Right ventricle myocardium inferior (tissue), 1 donor: ENCODE measurements around the gene AADACL4. TPM values are rescaled to one million over a fixed set of nuclear protein-coding genes. Genes with fewer than 3 reads are reported as not detected.
"Not testable (repeated sequence)": the region's sequence is repeated elsewhere in the genome, so short reads cannot be mapped to it uniquely, and the experiment has no call there.

Experiments used
- ATAC-seq: fragments of 200-7000 bp; cut with Tn5 transposase; one replicate; pipeline ENCODE4 v1.9.1; 2020; ENCODE audit warnings: mild to moderate bottlenecking, moderate library complexity
- DNase-seq: peaks from one replicate; pipeline ENCODE4 v3.0.0; 2021; ENCODE audit errors: missing footprints
- intact Hi-C: fragments of 100-400 bp; cut with DNase I; formaldehyde crosslinking; loops from one replicate; pipeline ENCODE4 v1.11.0; 2022
- total RNA-seq: library from RNA; stranded (reverse); fragmentation: NEBNext Ultra II Directional; extraction: Animal tissue kit (Norgen Biotek cat#: 25700); gene quantifications from one replicate; pipeline ENCODE4 v1.2.1, GENCODE V29; 2021
- donor health status: DM: no; HTN: yes; CAD: no; lungs with severe emphysema.

Gene AADACL4
- total RNA-seq, 1 donor from 2014 or later, result not detected

DNA sequence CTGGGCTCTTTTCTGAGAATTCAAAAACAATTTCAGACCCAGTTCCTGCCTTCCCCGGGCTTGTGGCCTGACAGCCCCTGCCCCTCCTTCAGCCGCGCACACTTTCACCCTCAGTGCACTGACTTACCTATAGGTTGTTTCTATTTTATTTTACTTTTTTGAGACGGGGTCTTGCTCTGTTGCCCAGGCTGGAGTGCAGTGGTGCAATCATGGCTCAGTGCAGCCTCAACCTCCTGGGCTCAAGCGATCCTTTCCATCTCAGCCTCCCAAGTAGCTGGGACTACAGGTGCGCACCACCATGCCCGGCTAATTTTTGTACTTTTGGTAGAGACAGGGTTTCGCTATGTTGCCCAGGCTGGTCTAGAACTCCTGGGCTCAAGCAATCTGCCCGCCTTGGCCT, 1.5 kb downstream of the AADACL4 start:
- intact Hi-C loops, ATAC-seq, DNase-seq: not testable (repeated sequence)

DNA sequence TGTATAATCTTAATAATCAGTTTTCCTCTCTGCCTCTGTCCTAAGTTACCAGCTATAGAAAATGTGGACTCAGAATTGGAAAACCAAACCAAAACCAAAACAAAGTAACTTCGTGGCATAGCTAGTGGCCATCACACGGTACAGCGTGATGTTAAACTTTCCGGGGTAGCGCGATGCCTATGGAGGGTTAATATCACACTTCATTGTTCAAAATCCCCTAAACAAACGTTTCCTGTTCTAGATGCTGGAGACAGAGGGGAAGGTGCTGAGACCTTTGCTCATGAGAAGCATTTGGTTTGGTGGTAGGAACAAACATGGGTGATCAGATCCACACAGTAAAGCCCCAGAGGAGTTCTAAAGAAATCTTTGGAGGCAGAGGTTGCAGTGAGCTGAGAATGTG, 4.9 kb downstream of the AADACL4 start:
- intact Hi-C loops, result no loop called here
- DNase-seq, result no peak
- no peak for ATAC-seq

GRCh38 chr1:12649971-12650421, 6.1 kb downstream of the AADACL4 start:
- no peak for ATAC-seq
- intact Hi-C loops, result no loop called here
- no peak for DNase-seq

DNA sequence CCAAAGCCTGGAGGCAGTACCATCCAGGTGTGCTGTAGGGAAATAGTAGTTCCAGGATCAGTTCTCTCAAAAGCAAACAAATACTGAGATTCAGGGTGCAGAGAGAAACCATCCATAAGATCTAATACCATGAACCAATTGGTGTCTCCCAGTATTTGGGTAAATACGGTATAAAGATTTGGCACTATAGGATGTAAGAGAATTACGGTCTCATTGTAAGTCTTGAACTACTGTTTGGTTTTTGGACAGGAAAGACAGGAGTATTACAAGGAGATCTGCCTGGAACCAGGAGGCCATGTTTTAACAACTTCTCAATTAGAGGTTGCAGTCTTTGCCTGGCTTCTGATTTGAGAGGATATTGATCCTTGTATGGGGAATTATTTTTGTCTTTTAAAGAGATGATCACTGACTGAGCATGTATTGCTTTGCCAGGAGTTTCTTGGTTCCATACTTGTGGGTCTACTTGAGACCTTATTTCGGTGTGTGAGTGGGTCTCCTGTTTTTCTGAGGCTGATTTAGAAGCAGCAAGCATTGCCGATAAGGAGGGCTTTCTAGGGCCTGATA, 10.2 kb downstream of the AADACL4 start:
- intact Hi-C loops, result no loop called here
- ATAC-seq, result no peak
- DNase-seq, result no peak

- intact Hi-C loops, result no loop called here
- DNase-seq (no peak), ATAC-seq (no peak)
Observed at GRCh38 chr1:12654657-12655056, 10.8 kb downstream of the AADACL4 start.

DNA sequence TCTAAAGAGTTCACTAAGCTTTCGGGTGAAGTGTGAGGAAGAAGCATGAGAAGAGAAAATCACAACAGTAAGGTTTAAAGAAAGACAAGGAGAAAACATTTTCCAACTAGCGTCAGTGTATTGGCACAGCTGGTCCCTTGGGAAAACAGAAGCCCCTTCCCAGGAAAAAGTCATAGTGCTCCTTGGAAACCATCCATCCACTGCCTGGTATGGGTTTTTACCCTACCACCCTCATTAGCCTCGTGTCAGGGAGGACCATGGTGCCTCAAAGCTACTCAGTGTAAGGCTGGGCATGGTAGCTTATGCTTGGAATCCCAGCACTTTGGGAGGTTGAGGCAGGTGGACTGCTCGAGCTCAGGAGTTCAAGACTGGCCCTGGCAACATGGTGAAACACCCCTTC, 12.7 kb downstream of the AADACL4 start:
- DNase-seq (no peak), ATAC-seq (no peak)
- intact Hi-C loops, result no loop called here

DNA sequence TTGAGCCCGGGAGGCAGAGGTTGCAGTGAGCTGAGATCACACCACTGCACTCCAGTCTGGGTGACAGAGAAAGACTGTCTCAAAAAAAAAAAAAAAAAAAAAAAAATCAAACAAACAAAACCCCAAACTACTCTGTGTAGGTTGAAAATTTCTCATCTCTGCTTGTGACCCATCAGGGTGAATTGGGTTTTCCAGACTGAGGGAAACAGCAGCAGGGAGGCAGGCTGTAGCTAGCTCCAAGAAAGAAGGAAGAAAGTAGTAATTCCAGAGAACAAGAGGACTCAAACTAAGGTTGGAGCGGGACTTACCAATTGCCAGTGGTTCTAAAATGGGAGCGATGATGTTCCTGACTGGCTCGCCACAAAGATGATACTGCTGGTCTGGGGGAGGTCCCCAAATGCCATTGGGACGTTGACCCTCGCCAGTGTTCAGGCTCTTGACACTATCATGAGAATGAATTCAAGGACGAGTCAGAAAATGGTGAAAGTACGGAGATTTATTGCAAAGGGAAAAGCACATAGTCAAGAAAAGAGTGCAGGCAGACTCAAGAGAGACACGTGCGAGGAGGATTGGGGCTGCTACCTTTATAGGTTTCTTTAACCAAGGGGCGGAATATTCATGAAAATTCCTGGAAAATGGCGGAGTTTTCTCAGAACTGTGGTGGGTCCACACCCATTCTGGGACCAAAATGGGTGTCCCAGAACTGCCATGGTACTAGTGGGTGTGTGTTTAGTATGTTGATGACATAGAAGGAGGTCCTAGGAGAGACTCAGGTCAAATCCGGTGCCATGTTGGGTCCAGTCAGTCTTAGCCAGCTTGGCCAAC, 13.4 kb downstream of the AADACL4 start:
- intact Hi-C loops, result no loop called here
- DNase-seq, result no peak
- ATAC-seq, result no peak

DNA sequence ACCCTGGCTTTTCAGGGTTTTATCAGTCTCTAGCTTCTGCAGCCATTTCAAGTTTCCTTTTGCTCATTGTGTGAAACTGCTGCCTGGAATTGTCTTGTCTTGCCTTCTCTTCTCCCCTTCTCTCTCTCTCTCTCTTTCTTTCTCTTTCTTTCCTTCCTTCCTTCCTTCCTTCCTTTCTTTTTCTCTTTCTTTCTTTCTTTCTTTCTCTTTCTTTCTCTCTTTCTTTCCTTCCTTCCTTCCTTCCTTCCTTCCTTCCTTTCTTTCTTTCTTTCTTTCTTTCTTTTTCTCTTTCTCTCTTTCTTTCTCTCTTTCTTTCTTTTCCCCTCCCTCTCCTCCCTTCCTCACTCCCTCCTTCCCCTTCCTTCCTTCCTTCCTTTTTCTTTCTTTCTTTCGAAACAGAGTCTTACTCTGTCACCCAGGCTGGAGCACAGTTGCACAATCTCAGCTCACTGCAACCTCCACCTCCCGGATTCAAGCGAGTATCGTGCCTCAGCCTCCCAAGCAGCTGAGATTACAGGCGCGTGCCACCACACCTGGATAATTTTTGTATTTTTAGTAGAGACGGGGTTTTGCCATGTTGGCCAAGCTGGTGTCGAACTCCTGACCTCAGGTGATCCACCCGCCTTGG, 14.1 kb downstream of the AADACL4 start:
- intact Hi-C loops, result loop anchor here (2.0 kb wide), 2 partner anchors 37 to 343 kb away; no protein-coding TSS in a partner anchor
- DNase-seq, ATAC-seq: not testable (repeated sequence)

DNA sequence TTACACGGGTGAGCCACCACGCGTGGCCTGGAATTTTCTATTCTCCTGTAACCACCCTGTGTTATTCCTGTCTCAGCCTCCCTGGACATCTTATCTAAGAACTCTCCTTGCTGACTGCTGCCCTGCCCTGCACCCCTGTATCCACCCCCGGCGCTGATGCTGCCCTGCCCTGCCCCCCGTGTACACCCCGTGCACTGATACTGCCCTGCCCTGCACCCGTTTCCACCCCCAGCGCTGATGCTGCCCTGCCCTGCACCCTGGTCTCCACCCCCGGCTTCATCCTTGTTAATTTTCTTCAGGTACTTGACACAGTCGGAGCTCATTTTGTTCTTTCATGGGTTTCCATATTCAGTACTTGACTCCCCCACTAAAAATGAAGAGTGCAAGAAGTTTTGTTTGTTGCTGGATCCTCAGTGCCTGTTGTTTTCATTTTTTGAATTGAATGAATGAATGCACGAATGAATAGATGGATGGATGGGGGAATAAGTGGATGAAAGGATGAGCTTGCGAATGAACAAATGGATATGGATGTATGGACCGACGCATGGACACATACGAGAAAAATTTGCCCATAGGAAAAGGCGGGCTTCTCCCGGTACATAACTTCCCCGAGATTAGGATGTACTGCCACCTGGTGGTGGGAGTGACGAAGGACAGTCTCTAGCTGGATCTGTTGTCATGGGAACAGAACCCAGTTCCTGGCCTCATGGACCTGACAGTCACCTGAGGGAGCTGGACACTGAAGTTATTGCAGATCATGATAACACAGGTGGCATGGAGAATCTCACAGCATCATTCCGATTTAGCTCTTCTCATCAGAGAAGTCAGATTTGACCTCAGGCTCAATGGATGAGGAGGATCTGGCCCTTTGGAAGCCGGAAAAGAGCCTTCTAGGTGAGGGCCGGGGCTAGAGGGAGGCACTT, 14.9 kb downstream of the AADACL4 start:
- ATAC-seq, result peak; percentile 70
- DNase-seq, result no peak
- intact Hi-C loops, result loop anchor here (1.0 to 2.0 kb wide), 3 partner anchors 38 to 429 kb away; no protein-coding TSS in a partner anchor

GRCh38 chr1:12661606-12662219, 17.8 kb downstream of the AADACL4 start:
- intact Hi-C loops, result no loop called here
- ATAC-seq, result no peak
- DNase-seq, result no peak

- intact Hi-C loops, result no loop called here
- DNase-seq (no peak), ATAC-seq (no peak)
Observed at GRCh38 chr1:12662556-12662955, 18.7 kb downstream of the AADACL4 start.

DNA sequence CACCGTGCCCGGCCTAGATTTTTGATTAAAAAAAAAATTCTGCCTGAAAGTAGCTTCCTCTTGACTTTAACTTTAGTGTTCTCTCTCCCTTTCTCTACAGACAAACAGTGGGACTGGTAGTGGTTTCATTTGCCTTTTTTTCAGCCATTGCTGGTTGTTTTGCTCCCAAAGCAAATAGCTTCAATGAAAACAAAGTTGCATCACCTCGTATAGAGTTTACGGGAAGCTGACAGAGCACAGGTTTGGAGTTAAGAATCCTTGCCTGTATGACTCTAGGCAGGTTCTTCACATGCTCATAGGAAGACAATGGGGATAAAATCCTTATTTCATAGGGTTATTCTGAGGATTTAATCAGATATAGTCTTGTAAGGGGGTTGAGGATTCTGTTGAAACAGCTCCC, 21.6 kb downstream of the AADACL4 start:
- intact Hi-C loops, result no loop called here
- no peak for ATAC-seq
- DNase-seq, result no peak

GRCh38 chr1:12666141-12666735, 22.4 kb downstream of the AADACL4 start:
- ATAC-seq (no peak), DNase-seq (no peak)
- intact Hi-C loops, result no loop called here

GRCh38 chr1:12669529-12670068, 25.7 kb downstream of the AADACL4 start:
- intact Hi-C loops, result no loop called here
- ATAC-seq (no peak), DNase-seq (no peak)

GRCh38 chr1:12674358-12674757, 30.5 kb downstream of the AADACL4 start:
- intact Hi-C loops, result no loop called here

GRCh38 chr1:12676122-12676521, 32.2 kb downstream of the AADACL4 start:
- intact Hi-C loops, ATAC-seq, DNase-seq: not testable (repeated sequence)

More at GRCh38 chr1:12674358-12674757, 30.5 kb downstream of the AADACL4 start:
- ATAC-seq (no peak), DNase-seq (no peak)

- DNase-seq (no peak), ATAC-seq (peak; percentile 86)
- intact Hi-C loops, result no loop called here
Observed at GRCh38 chr1:12677565-12677964, 33.7 kb downstream of the AADACL4 start.

DNA sequence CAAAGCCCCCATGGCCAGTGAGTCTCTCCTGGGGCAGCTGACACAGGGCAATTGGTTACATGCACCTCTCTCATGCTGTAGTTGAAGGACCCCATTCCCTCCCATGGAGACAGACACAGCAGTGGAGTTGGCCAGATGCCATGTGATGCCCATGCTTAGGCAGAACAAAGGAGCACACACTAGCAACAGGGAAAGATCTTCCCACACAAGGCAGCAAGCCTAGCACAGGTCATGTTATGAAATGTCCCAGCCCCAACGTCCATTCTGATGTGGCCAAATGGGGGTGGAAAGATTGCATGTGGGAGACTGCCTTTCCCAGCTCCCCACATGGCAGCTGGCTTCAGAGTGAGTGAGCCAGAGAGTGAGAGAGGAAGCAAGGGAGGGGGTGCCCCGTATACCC, 34.5 kb downstream of the AADACL4 start:
- no peak for DNase-seq
- intact Hi-C loops, result no loop called here
- no peak for ATAC-seq
